SK-N-SH (cell line): ENCODE results near the gene STAG3.

Source experiments
- CHD2 ChIP-seq: fragments of 150-350 bp; IDR thresholded peaks from 2 replicates; pipeline ENCODE4 v1.6.1; 2018; ENCODE audit warnings: low read length; ENCODE audit not compliant: partially characterized antibody
- CTCF ChIP-seq: fragments of 200-600 bp; sonication (generic); IDR thresholded peaks from 2 replicates; pipeline ENCODE4 v1.6.1; 2017; ENCODE audit warnings: antibody characterized with exemption, mild to moderate bottlenecking, moderate library complexity
- EP300 ChIP-seq, 2 experiments: IDR thresholded peaks; 2 replicates each; pipeline versions ENCODE4 v1.4.0 to v1.6.1; 2012; ENCODE audit warnings: borderline replicate concordance in 1 of 2, low read depth in 1 of 2, low read length in 1 of 2
- MAX ChIP-seq: IDR thresholded peaks from 2 replicates; pipeline ENCODE4 v1.4.0; 2012; ENCODE audit warnings: low read depth
- MXI1 ChIP-seq: IDR thresholded peaks from 2 replicates; pipeline ENCODE4 v1.6.1; 2012; ENCODE audit warnings: mild to moderate bottlenecking, low read depth, low read length, improper control_type of control experiment
- RAD21 ChIP-seq: IDR thresholded peaks from 2 replicates; pipeline ENCODE4 v1.6.1; 2012; ENCODE audit warnings: mild to moderate bottlenecking, low read length
- REST ChIP-seq: IDR thresholded peaks from 2 replicates; pipeline ENCODE4 v1.6.1; 2012; ENCODE audit warnings: mild to moderate bottlenecking, low read depth, low read length, moderate library complexity
- RFX5 ChIP-seq: IDR thresholded peaks from 2 replicates; pipeline ENCODE4 v1.6.1; 2012; ENCODE audit warnings: mild to moderate bottlenecking, improper control_type of control experiment, low read length
- TCF12 ChIP-seq: IDR thresholded peaks from 2 replicates; pipeline ENCODE4 v1.4.0; 2012
- USF1 ChIP-seq: IDR thresholded peaks from 2 replicates; pipeline ENCODE4 v1.4.0; 2012; ENCODE audit warnings: low read depth, borderline replicate concordance
- YY1 ChIP-seq: IDR thresholded peaks from 2 replicates; pipeline ENCODE4 v1.4.0; 2012; ENCODE audit warnings: low read depth, mild to moderate bottlenecking

- TF ChIP-seq YY1 (no peak), CTCF (no peak), RFX5 (no peak), REST (no peak), USF1 (no peak), MXI1 (no peak), MAX (no peak), CHD2 (no peak), TCF12 (no peak), RAD21 (no peak), EP300 (IDR thresholded peaks at IDR 0.05; ENCODE audit: borderline replicate concordance in 1 of 2, low read depth in 1 of 2, low read length in 1 of 2) (no peak)
Measured at GRCh38 chr7:100167912-100168323, 9.8 kb upstream of the STAG3 start.
